ENCODE data around the gene KCNA10.
A peak's percentile ranks its signal among the peaks of the same experiment; 100 is the strongest.

KCNA10 gene

DNA sequence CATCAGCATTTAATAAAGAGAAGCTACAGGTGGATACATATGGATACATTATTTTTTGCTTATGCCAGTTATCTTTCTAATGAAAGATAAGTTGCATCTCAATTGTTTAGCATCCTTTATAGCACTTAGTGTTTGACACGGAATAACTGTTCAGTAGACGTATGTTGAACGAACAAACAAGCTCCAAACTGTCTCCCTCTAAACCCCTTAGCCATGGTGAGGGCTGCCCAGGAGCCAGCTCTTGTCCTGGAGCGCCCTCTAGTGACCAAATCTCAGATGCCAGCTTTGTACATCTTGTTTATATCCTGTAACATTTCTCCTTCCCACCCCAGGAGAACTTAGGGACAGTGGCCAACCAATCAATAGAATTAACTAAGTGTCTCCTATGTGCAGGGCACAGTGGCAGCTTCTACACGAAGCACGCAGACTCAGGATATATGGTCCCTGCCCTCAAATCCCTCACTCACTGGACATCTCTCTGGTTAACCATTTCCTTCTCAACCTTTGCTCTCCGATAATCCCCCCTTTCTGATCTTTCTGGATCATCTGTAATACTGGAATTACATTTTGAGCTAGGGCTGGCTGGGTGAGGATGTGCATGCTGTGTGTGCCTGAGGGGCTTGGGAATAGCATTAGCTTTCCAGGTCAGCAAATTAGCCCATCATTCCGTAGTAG is 22.9 kb downstream of the KCNA10 start:
- peak; percentile 67 for DNase-seq

DNA sequence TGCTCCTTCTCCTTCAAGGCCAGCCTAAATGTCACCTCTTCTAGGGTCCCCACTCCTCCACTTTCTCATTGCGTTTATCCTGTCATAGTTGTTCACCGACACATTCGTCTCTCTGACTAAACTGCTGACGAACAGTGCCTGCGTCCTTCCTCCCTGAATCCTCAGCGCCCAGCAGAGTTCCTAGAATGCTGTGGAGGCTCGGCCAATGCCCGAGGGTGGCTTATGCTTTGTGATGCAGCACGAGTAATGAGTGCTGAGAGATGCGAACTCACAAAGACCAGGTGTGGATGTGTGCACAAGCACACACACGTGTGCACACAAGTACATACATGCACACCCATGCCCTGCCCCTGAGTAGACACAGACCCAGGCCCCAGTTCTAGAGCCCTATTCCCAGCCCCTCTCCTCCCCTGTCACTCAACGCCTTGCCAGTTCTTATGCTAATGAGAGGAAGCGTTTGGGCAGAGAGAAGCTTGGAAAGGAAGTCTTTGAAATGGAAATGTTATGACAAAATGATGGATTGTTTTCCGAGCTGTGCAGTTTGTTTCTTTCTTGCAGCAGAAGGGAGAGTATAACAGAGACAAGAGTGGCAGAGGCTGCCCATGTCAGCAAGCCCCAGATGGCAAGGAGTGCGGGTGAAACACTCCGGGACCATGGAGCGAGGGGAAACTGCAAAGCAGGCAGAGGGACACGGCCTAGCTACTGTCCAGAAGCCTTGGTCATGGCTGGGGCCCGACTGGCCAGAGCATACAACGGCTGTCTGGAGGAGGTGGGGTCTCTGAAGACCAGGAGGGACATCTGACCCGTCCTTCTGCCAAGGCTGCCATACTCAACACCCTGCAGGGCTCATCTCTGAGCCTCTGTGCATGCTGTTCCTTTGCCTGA is 24.2 kb downstream of the KCNA10 start:
- DNase-seq, result no peak

DNA sequence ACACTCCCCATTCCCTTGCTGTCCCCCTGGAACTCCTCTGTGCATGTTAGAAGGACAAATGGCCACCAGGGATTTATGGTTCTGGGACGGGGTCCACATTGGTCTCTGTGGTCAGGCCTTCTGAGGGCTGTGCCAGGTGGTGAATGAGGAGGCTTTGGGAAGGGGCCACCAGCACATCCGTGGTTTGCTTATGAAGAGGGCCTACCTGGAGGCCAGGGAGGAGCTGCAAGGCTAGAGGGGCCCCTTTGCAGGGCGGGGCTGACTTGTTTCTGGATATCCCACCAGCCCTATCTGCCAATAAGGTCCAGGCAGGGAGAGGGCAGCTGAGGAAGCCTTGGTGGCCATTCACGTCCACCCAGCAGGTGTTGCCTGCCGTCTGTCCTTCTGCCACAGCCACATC is 24.9 kb downstream of the KCNA10 start:
- no peak for DNase-seq

DNA sequence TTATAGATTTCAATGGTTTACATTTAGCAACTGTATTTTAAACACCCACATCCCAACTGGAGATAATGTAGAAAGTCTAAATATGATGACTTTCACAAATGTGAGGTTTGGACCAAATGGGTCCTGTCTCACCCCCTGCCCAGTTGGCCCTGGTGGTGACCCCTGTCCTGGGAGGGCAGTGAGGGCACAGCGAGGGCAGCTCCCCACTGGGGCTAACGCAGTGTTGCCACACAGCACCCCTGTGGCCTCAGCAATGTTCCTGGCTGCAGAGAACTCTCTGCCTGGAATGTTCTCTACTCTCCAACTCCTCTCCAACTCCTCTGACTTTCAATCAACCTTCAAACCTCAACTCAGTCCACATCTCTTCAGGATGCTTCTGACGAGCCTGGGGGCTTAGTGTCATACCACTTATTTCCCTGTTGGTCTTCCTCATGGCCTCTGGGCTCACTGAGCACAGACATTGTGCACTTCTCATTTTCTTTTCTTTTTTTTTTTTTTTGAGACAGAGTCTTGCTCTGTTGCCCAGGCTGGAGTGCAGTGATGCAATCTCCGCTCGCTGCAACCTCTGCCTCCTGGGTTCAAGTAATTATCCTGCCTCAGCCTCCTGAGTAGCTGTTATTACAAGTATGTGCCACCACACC is 25.8 kb downstream of the KCNA10 start:
- no peak for DNase-seq

- DNase-seq, result no peak
These were observed 26.4 kb downstream of the KCNA10 start for GRCh38 chr1:110492573-110492972.

DNA sequence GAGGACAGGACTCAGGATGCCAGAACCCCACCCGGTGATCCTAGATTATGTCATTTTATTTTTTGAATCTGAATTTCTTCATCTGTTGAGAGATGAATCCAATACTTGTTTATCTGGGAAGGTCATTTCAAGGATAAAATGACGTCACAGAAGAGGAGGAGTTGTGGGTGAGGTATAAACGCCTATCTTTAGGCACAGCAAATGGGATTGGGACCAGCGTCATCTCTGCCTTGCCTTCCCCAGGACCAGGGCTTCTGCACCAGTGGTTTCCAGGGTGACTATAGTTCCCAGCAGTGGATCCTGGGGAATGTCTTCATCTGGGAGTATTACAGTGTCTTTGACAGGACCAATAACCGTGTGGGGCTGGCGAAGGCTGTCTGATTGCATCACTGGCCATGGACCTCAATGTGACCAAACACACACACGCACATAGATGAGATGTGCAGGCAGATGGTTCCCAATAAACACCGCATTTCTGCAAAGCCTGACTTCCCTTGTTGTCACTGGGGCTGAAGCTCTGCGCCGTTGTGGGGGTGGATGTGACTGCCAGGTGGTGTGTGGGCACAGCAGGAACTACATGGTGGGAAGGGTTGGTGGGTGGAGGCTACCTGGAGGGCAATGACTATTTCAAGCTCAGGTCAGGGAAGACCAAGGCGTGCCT is 28.1 kb downstream of the KCNA10 start:
- no peak for DNase-seq

GRCh38 chr1:110489973-110490542 is 28.9 kb downstream of the KCNA10 start:
- DNase-seq, result no peak

GRCh38 chr1:110489406-110489805 is 29.6 kb downstream of the KCNA10 start:
- DNase-seq, result no peak

DNA sequence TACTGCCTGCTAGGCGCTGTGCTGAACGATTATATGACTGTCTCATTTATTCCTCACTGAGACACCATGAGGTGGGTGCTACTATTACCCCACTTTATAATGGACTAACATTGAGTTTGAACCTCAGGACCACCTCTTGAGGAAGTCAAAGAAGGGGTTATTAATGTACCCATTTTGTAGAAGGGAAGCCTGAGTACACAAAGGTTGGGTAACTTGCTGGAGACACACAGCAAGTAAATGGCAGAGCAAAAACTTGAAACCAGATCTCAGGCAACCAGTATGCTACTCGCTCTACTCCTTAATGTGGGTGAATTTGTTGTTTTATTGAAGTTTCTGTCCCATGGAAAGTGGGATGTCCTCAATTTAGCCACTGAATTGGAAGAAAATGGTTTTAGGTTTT is 30.1 kb downstream of the KCNA10 start:
- DNase-seq, result no peak

- DNase-seq, result no peak
These were observed 30.8 kb downstream of the KCNA10 start for GRCh38 chr1:110488161-110488560.

GRCh38 chr1:110487726-110488125 is 31.2 kb downstream of the KCNA10 start:
- DNase-seq, result no peak

- DNase-seq, result no peak
These were observed 33.2 kb downstream of the KCNA10 start for GRCh38 chr1:110485725-110486124.

GRCh38 chr1:110484801-110485200 is 34.2 kb downstream of the KCNA10 start:
- DNase-seq, result no peak

DNA sequence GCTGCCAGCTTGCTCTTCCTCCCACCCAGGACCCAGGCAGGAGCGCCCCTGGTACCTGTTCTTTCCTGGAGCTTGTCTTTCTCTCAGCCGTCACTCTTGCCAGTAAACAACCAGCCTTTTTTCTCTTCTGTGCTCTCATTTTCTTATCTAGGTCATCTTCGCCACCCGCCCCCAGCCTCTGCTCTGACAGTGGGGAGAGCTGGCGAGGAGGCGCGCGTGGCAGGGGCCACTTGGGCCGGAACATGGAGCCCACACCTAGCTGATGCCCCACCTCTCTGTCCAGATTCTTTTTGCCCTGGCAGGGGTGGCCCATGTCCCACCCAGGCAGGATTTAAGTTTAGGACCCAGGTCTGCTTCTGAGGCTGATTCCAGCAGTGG is 35.7 kb downstream of the KCNA10 start:
- DNase-seq, result no peak

DNA sequence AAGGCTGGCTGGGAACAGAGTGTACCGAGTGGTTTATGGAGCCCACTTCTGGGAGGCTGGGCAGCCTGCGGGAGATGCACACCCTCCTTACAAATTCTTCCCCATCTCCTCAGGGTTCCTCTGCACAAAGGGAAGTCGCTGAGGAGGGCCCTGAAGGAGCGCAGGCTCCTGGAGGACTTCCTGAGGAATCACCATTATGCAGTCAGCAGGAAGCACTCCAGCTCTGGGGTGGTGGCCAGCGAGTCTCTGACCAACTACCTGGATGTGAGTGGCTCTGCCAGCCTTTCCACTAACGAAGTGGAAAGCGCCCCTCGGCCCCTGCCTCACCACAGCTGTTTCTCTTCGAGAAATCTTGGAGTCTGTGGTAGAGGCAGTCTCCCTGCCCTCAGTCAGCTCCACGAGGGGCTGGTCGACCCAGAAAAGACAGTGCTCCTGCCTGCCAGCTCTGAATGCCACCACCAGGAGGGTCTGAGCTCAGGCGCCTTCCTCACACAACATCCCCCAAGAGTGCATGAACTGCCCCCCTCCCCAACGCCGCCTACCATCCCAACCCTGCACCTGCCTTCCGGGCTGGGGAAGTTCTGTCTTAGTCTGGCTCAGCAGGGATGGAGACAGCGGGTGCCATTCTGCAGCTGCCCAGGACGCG is 36.2 kb downstream of the KCNA10 start:
- DNase-seq, result no peak

- no peak for DNase-seq
These were observed 36.9 kb downstream of the KCNA10 start for GRCh38 chr1:110481968-110482623.

- no peak for DNase-seq
These were observed 38.4 kb downstream of the KCNA10 start for GRCh38 chr1:110480356-110481096.

- no peak for DNase-seq
These were observed 40.1 kb downstream of the KCNA10 start for GRCh38 chr1:110478886-110479285.

DNA sequence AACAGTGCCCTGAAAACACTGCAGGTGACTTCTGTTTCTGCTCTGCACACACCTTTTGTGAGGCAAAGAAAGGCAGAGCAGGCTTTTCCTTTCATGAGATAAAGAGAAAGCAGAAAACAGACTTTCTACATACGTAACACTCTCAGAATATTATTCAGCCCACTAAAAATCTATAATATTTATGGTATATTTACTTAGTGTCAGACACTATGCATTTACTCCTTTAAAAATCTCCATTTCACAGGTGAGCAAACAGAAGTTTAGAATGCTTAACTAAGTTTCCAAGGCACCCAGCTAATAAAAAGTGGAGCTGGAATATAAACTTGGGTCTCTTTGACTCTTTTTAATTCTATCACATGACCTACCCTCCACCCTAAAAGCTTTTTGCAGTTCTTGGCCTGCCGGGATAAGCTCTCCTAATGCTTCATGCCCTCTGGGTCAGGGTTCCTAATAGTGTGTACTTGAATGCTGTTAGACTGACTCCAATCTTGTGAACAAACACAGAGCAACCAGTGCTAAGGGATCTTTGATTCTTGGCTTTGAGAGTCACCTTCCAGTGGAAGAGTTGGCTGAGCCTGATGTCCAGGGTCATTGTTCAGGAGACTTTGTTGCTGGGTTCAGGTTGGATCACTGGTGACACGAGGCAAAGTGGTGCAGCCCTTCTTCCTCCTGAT is 40.9 kb downstream of the KCNA10 start:
- no peak for DNase-seq

- no peak for DNase-seq
These were observed 41.5 kb downstream of the KCNA10 start for GRCh38 chr1:110477445-110477957.
